Neural cell (in vitro differentiated cells): ENCODE measurements around the gene VAV2. TPM values are rescaled to one million over a fixed set of nuclear protein-coding genes. Genes with fewer than 3 reads are reported as not detected.

ENCODE experiments used
- H2AFZ ChIP-seq: fragments of 200-600, 300-800 bp; sonication (generic), shearing (Covaris generic); 2 replicates; pipeline ENCODE4 v1.6.0; 2014; ENCODE audit warnings: low read depth, mild to moderate bottlenecking, antibody characterized with exemption, low read length, moderate library complexity
- H3F3A ChIP-seq: fragments of 200-600 bp; shearing (Covaris generic); 2 replicates; pipeline ENCODE4 v1.6.1; 2016; ENCODE audit warnings: mild to moderate bottlenecking, moderate library complexity, mixed read lengths, antibody characterized with exemption, low read length; ENCODE audit not compliant: insufficient read depth, poor library complexity, severe bottlenecking
- H3K27ac ChIP-seq: fragments of 200-600, 300-800 bp; sonication (generic), shearing (Covaris generic); 2 replicates; pipeline ENCODE4 v1.5.1; 2014; ENCODE audit warnings: mild to moderate bottlenecking, low read length, moderate library complexity
- H3K27me3 ChIP-seq: fragments of 300-800, 200-600 bp; sonication (generic), shearing (Covaris generic); 2 replicates; pipeline ENCODE4 v1.6.0; 2014; ENCODE audit warnings: mild to moderate bottlenecking, low read depth, low read length, moderate library complexity; ENCODE audit not compliant: insufficient read depth
- H3K36me3 ChIP-seq: fragments of 300-800, 200-600 bp; sonication (generic), shearing (Covaris generic); 2 replicates; pipeline ENCODE4 v1.5.1; 2014; ENCODE audit warnings: mild to moderate bottlenecking, antibody characterized with exemption, low read length, moderate library complexity; ENCODE audit not compliant: insufficient read depth
- H3K4me2 ChIP-seq: fragments of 300-800, 200-600 bp; sonication (generic), shearing (Covaris generic); 2 replicates; pipeline ENCODE4 v1.6.0; 2014; ENCODE audit warnings: mild to moderate bottlenecking, low read length
- H3K4me3 ChIP-seq: fragments of 300-800, 200-600 bp; sonication (generic), shearing (Covaris generic); 2 replicates; pipeline ENCODE4 v1.5.1; 2014; ENCODE audit warnings: mild to moderate bottlenecking, low read length, moderate library complexity
- H3K79me2 ChIP-seq: fragments of 200-600 bp; shearing (Covaris generic); replicated peaks from 2 replicates; pipeline ENCODE4 v1.6.0; 2014; ENCODE audit warnings: mild to moderate bottlenecking, low read length, moderate library complexity; ENCODE audit not compliant: insufficient read depth
- H3K9ac ChIP-seq: fragments of 300-800, 200-600 bp; sonication (generic), shearing (Covaris generic); 2 replicates; pipeline ENCODE4 v1.6.1; 2016; ENCODE audit warnings: mild to moderate bottlenecking, low read length, mixed read lengths
- H3K9me2 ChIP-seq: fragments of 200-600 bp; shearing (Covaris generic); 2 replicates; pipeline ENCODE4 v1.6.1; 2016; ENCODE audit warnings: mild to moderate bottlenecking, low read length, mixed read lengths; ENCODE audit not compliant: insufficient read depth
- H3K9me3 ChIP-seq: fragments of 200-600, 300-800 bp; sonication (generic), shearing (Covaris generic); 2 replicates; pipeline ENCODE4 v1.6.1; 2016; ENCODE audit warnings: mild to moderate bottlenecking, mixed run types, low read length, moderate library complexity, mixed read lengths
- H4K20me1 ChIP-seq: fragments of 200-600 bp; shearing (Covaris generic); 2 replicates; pipeline ENCODE4 v1.6.1; 2016; ENCODE audit warnings: mild to moderate bottlenecking, mixed run types; ENCODE audit not compliant: insufficient read depth
- CTCF ChIP-seq: fragments of 450-650 bp; IDR thresholded peaks from 2 replicates; pipeline ENCODE4 v1.5.1; 2014; ENCODE audit warnings: antibody characterized with exemption, mild to moderate bottlenecking, moderate library complexity; ENCODE audit not compliant: poor library complexity, severe bottlenecking
- EP300 ChIP-seq: fragments of 450-650 bp; conservative IDR thresholded peaks from 2 replicates; pipeline ENCODE4 v1.6.1; 2014; ENCODE audit warnings: antibody characterized with exemption, mild to moderate bottlenecking, moderate library complexity; ENCODE audit not compliant: poor library complexity, severe bottlenecking
- EZH2 ChIP-seq: fragments of 200-600, 300-800 bp; shearing (Covaris generic), sonication (generic); IDR thresholded peaks from 2 replicates; pipeline ENCODE4 v1.6.1; 2014; ENCODE audit warnings: antibody characterized with exemption, low read length, borderline replicate concordance, mild to moderate bottlenecking; ENCODE audit not compliant: insufficient read depth, poor library complexity, severe bottlenecking
- MXI1 ChIP-seq: fragments of 450-650 bp; conservative IDR thresholded peaks from 2 replicates; pipeline ENCODE4 v1.6.1; 2014; ENCODE audit warnings: antibody characterized with exemption, mild to moderate bottlenecking; ENCODE audit not compliant: poor library complexity, severe bottlenecking
- POLR2AphosphoS5 ChIP-seq: IDR thresholded peaks from 2 replicates; pipeline ENCODE4 v1.6.1; 2012
- RAD21 ChIP-seq: fragments of 450-650 bp; conservative IDR thresholded peaks from 2 replicates; pipeline ENCODE4 v1.6.1; 2014; ENCODE audit warnings: antibody characterized with exemption, mild to moderate bottlenecking, moderate library complexity
- REST ChIP-seq: IDR thresholded peaks from 2 replicates; pipeline ENCODE4 v1.6.1; 2012; ENCODE audit warnings: borderline replicate concordance
- SMC3 ChIP-seq: fragments of 450-650 bp; conservative IDR thresholded peaks from 2 replicates; pipeline ENCODE4 v1.6.1; 2014; ENCODE audit warnings: antibody characterized with exemption, mild to moderate bottlenecking, moderate library complexity; ENCODE audit not compliant: poor library complexity
- TAF1 ChIP-seq: IDR thresholded peaks from 2 replicates; pipeline ENCODE4 v1.6.1; 2012; ENCODE audit warnings: low read depth
- polyA plus RNA-seq: library from polyadenylated mRNA; depleted of rRNA; stranded (reverse); fragments of >200 nt; gene quantifications from 2 replicates; pipeline ENCODE4 v1.2.3, GENCODE V29; 2014

VAV2 gene
- polyA plus RNA-seq, 1 donor from 2014 or later = 35.2 TPM

- Histone ChIP-seq H3K36me3 (peaks cover 9% of the 10 kb centered on the region), H3K27me3 (no peaks in the 10 kb centered on the region), H3K4me3 (no peak overlapping the region), H3K27ac (no peak overlapping the region), H2AFZ (no peak overlapping the region), H3F3A (no peaks in the 10 kb centered on the region), H3K9ac (no peak overlapping the region), H4K20me1 (no peaks in the 10 kb centered on the region), H3K4me2 (no peak overlapping the region), H3K9me3 (no peaks in the 10 kb centered on the region), H3K79me2 (no peaks in the 10 kb centered on the region), H3K9me2 (no peaks in the 10 kb centered on the region)
- TF ChIP-seq POLR2AphosphoS5 = no peak
- no peak for TF ChIP-seq EZH2
- no peak for TF ChIP-seq EP300
- no peak for TF ChIP-seq SMC3
- TF ChIP-seq TAF1 = no peak
- TF ChIP-seq REST = no peak
- no peak for TF ChIP-seq CTCF
- no peak for TF ChIP-seq RAD21
- no peak for TF ChIP-seq MXI1
Measured at GRCh38 chr9:134036130-134036529, 44.0 kb upstream of the VAV2 start.

GRCh38 chr9:134035041-134036039 is 43.2 kb upstream of the VAV2 start:
- H3K36me3 ChIP-seq = peaks cover 9% of the 10 kb centered on the region
- no peak overlapping the region for H3K9ac ChIP-seq
- no peaks in the 10 kb centered on the region for H3K9me3 ChIP-seq

More at GRCh38 chr9:134035041-134036039, 43.2 kb upstream of the VAV2 start:
- Histone ChIP-seq H3K4me2 (no peak overlapping the region), H3K9me2 (no peaks in the 10 kb centered on the region), H4K20me1 (no peaks in the 10 kb centered on the region), H3K27ac (no peak overlapping the region), H3F3A (no peaks in the 10 kb centered on the region), H2AFZ (no peak overlapping the region), H3K79me2 (no peaks in the 10 kb centered on the region), H3K27me3 (no peaks in the 10 kb centered on the region), H3K4me3 (no peak overlapping the region)
- no peak for TF ChIP-seq SMC3
- TF ChIP-seq EP300 = no peak
- no peak for TF ChIP-seq EZH2
- no peak for TF ChIP-seq MXI1
- no peak for TF ChIP-seq RAD21
- no peak for TF ChIP-seq REST
- TF ChIP-seq CTCF = no peak
- TF ChIP-seq POLR2AphosphoS5 = no peak
- no peak for TF ChIP-seq TAF1
